ENCODE data around the gene ZNF101.

DNA sequence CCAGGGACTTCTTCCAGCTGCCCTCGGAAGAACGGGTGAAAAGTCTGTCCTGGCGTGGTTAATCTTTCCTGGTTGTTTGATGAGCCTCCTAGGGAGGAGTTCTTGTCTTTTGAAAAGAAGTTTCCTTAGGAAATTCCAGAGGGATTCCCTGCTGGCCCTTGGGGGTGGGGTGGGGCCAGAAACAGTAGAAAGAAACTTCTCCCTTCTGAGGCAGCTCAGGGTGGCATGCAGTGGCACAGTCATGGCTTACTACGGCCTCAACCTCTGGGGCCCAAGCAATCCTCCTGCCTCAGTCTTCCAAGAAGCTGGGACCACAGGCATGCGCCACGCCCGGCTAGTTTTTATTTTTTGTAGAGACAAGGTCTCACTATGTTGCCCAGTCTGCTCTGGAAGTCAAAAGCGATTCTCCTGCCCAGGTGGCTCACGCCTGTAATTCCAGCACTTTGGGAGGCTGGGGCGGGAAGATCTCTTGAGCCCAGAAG is 1.5 kb downstream of the ZNF101 start:
- TF ChIP-seq, protein P1, sequence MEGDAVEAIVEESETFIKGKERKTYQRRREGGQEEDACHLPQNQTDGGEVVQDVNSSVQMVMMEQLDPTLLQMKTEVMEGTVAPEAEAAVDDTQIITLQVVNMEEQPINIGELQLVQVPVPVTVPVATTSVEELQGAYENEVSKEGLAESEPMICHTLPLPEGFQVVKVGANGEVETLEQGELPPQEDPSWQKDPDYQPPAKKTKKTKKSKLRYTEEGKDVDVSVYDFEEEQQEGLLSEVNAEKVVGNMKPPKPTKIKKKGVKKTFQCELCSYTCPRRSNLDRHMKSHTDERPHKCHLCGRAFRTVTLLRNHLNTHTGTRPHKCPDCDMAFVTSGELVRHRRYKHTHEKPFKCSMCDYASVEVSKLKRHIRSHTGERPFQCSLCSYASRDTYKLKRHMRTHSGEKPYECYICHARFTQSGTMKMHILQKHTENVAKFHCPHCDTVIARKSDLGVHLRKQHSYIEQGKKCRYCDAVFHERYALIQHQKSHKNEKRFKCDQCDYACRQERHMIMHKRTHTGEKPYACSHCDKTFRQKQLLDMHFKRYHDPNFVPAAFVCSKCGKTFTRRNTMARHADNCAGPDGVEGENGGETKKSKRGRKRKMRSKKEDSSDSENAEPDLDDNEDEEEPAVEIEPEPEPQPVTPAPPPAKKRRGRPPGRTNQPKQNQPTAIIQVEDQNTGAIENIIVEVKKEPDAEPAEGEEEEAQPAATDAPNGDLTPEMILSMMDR (IDR thresholded peaks at IDR 0.05; ENCODE audit: low read depth, low read length): no peak
- no peak for TF ChIP-seq EZH2phosphoT487 (IDR thresholded peaks at IDR 0.05; ENCODE audit: low read depth)

Measured in OCI-LY3 (cell line).